Measurements from ENCODE around the gene CLDN7.

DNA sequence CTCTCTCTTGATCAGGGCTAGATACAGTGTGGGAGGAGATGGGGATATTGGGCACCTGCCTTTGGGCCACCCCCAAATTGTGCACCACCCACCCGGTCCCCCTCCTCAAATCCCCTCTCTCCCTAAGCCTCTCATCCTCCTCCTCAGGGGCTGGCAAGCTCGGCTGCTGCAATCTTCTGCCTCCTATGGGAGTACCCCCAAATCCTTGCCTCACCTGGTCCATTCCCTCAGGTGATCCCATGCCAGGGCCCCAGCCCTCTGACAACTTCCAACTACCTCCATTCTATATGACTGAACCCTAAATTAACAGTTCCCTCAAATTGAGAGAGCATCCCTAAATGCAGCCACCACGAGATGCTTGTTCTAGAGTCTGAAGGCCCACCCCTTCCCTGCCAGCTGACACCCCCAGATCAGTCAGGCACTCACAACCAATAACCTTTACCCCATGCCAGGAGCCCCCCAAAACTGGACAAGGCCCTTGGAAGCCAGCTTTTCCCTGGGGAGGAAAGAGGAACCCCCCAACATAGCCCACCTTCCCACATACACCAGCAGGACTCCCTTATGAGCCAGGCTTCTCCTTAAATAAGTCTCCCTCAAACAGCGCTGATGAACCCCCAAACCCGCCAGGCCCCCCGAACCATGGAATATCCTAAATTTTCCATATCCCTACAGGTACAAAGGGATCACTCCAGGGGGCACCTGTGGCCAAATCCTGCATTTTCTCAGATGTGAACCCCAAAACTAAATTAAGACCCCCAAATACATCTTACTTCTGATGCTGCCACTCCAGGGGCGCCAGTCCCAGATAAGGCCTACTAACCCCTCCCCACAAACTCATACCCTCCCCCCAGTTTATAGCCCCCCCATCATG is 45.8 kb downstream of the CLDN7 start:
- TF ChIP-seq POLR2A (IDR thresholded peaks at IDR 0.05; ENCODE audit: low read length), result no peak
- no peak for TF ChIP-seq GATA1 (IDR thresholded peaks at IDR 0.05; ENCODE audit: low read depth, low read length)

Data from erythroblast (primary cell).